Fibroblast of peridontal ligament (primary cell): ENCODE results near the gene IGF2BP2.
"Not testable (repeated sequence)": the region's sequence is repeated elsewhere in the genome, so short reads cannot be mapped to it uniquely, and the experiment has no call there.

Experiments used
- DNase-seq: peaks from one replicate; pipeline ENCODE4 v3.0.0-alpha.2; 2010; ENCODE audit errors: extremely low read depth

Gene IGF2BP2

DNA sequence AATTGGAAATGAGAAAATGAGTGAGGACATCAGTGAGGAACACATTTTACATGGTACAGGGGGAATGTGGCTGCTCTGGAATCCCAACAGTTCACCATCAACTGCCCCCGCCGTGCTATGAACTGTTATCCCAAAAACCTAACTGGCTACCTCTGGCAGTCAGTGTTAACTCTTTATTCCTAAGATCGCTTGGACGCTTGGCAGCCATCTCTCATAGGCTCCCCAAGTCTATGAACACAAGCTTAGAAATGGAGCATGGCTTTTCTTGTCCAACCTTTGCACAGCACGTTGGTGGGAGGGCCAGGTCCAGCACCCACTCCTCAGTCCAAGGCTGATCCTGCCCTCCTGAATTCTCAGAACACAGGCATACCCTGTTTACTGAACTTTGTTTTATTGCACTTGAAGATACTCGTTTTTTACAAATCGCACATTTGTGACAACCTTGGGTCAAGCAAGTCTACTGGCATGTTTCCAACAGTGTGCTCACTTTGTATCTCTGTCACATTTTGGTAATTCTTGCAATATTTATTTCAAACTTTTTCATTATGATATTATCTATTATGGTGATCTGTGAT is 185.1 kb downstream of the IGF2BP2 start:
- no peak for DNase-seq

DNA sequence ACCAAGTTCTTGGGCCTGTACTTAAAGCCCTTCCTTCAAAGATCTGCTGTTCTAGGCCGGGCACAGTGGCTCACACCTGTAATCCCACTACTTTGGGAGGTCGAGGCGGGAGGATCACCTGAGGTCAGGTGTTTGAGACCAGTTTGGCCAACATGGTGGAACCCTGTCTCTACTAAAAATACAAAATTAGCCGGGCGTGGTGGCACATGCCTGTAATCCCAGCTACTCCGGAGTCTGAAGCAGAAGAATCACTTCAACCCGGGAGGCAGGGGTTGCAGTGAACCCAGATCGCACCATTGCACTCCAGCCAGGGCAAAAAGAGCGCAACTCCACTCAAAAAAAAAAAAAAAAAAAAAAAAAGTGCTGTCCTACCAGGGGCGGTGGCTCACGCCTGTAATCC is 186.2 kb downstream of the IGF2BP2 start:
- not testable (repeated sequence) for DNase-seq

DNA sequence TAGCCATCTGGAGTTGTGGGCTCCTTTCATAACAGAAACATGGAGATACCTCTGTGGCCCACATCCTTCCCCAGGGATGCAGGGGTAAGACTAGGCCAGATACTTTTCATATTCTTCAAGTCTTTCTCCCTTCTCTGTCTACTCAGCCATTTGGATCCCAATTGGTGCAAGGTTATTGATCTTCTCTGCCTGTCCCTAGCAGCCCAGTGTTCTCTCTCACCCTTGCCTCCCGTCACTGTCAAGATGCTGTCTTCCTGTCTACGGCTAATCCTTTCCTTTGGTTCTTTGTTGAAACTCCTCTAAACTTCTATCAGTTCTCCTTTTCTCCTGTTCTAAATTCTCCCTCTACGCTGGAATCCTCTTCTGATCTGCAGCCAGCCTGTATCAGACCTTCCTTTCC is 187.5 kb downstream of the IGF2BP2 start:
- peak; percentile 30 for DNase-seq

DNA sequence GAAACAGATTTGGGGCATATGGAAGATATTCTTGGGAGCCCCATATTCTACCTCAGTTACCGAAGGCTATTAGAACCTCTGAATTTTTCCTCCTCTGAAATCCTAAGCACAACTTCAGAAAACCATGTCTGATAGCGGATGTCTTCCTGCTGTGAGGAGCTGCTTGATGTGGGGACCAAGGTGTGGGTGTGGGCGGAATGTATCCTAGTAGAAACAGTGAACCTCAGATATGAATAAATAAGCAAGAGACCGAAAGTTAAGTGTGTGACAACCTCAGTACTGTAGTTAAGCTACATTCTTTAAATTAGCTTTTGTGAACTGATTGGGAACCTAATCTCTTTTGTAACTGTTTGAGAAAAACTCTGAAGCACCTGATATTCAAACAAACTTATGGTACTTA is 191.8 kb downstream of the IGF2BP2 start:
- DNase-seq: no peak

DNA sequence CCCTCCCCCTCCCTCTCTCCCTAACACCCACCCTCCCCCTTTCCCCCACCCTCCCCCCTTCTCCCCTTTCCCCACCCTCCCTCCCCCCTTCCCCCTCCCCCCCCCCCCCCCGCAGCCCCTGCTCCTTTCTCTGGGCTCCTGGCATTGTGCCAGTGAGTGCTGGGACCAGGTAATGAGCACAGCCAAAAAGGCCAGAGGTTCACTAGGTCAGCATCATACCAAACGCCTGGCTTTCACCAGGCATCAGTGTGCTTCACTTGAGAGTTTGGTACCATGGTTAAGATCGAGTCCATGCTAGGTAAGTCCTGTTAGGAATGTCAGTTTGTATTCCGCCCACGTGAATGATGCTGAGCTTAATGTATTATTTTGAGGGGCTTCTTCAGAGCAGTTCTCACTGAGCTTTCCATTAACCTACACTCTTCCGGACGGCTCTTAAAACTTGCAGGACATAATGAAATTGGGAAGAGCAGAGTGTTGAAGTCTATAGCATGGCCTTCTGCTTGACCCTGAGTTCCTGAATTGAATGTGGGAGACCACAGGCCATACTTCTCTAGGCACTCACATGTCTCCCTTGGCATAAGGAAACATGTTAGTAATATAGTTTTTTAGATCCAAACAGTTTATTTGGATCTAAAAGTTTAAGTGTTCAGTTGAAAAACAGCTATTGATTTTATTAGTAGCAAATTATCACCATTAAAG is 193.2 kb downstream of the IGF2BP2 start:
- DNase-seq: no peak

DNA sequence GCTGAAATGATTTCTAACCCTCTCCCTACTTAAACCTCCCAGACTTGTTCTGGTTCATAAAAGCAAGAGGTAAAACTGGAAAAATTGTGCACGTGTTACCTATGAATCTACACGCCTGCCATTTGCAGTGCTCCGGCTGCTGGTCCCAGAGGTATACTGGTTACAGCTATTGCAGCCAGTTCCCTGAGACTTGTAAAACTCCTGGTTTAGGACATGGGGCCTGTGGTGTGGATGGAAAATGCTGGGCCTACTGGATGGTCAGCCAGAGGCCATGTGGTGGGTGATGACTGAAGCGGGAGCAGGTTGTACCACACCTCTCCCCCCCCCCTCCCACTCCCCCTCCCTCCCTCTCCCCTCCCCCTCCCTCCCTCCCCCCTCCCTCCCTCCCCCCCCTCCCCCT is 193.7 kb downstream of the IGF2BP2 start:
- peak; percentile 22 for DNase-seq

DNA sequence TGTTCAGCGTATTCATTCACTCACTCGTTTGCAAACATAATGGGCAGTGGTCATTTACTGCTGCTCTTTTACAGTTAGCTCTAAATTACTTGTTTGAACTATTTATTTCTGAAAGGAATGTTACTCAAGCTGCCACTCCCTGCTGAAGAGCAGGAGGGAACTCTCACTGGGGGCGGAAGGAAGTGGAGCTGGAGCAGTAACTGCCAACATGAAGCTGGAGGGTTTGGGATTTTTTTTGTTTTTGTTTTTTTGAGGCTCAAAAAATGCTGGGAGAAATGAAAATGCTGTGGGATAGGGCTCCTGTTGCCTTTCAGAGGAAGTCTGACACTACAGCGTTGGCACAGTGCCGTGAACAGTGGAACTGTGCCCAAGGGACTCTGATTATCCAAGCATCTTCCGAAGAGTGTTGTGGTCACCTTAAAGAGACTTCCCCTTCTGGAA is 194.6 kb downstream of the IGF2BP2 start:
- peak; percentile 48 for DNase-seq

DNA sequence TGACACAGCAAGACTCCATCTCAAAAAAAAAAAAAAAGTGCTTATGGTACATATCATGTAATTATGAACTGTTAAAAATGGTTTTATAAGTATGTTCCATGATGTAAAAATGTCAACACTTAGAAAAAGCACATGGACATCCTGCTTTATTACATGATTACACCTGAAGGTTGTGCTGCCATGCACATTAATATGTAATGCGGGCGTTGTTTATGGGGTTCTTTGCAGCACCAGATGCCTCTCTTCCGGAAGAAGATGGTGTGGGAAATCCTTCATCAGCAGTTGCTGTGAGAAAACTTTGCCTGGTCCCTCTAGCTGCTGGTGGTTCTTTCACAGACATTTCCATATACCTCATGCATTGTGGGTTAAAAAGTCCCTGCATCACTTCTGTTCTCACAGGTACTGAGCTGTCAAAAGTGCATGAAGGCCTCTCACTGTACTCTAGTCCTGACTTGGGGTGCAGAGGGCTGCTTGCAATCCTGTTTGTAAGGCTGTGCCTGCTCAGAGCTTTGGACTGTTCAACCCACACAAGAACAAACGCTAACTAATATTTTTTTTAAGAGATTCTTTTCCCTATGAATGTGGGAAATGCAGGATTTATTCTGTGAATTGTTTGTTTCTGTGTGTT is 195.2 kb downstream of the IGF2BP2 start:
- DNase-seq: no peak

DNA sequence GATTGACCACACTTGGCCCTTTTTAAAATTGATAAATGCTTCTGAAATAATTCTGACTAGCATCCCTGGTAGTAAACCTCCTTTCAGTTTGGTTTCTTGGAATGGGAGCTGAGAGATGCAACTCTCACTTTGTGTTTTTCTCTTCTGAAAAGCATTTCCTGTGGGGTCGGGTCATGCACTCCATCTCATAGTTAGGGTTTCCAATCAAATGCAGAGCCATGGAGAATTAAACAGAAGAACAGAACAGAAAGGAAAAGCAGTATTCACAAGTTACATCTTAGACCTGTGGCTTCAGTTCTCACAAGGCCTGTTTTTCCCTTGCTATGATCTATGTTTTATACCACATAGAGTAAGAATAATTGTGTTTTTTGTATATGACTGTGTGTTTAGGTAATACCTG is 199.1 kb downstream of the IGF2BP2 start:
- no peak for DNase-seq

DNA sequence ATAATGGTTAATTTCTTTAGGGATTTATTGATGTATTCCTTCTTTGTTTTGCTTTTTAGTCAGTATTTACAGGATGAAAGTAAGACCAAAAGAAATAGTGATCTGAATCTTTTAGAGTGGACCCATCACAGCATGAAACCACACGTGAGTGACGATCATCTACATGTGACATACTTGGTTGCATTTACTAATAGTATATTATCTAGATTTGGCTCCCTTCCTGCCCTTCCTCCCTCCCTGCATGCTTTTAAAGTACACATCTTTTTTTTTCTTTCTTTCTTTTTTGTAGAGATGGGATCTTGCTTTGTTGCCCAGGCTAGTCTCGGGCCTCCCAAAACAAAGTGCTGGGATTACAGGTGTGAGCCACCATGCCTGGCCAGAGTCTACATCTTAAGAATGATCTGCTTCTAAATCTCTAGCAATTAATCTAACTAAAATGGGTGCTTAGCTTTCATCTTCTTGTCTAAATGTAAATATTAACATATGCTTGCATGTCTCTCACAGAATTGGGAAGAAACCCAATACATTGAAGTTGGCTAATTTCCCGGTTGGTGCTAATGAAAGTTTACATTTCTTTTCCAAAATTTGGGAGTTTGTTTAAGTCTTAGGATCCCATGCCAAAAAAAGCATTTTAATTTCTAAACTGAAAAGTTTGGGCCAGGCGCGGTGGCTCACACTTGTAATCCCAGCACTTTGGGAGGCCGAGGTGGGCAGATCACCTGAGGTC is 200.7 kb downstream of the IGF2BP2 start:
- peak; percentile 20 for DNase-seq

DNA sequence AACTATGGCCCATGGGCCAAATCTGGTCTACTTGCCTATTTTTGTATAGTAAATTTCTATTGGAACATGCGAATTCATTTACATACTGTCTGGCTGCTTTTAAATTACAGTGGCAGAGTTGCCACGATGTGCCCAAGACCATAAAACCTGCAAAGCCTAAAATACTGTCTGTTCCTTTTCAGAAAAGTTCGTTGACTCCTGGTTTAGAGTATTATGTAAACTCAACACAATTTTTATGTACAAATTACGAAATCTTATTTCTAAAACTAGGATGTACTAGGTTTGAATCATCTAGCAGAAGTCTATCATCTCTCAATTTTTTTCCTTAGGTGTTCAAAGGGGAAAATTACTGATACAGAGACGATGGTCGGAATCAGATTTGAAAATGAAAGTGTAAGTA is 211.8 kb downstream of the IGF2BP2 start:
- no peak for DNase-seq

DNA sequence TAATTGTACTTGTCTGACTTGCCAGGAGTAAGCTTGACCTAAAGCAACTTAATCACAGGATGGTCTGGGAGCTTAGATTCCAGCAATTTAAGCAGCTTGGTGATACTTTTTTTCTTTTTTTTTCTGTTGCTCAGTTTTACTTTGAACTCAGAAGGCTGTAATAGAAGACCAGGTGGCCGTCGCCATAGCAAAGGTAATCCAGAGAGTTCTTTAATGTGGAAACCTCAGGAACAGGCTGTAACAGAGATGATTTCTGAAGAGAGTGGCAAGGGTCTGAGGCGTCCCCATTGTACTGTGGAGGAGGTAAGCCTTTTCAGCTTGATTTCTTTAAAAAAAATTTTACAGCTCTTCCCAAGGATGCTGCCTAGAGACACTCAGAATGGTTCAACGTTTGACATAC is 218.6 kb downstream of the IGF2BP2 start:
- no peak for DNase-seq

DNA sequence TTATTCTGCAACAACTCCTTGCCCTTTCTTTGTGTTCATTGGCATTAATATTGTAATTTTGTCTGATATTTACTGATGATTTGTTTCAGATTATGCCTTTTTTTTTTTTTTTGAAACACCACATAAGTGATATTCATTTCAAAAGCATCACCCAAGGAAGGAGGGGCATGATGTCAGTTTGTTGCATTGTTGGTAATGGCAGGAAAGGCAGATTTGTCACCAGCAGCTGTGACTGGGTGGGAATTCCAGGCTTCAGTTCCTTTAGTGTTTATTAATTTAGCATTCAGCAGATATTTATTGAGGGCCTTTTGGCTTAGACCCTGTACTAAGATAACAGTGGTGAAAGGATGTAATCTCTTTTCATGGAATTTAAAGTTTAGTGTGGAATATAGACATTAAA is 219.3 kb downstream of the IGF2BP2 start:
- no peak for DNase-seq

DNA sequence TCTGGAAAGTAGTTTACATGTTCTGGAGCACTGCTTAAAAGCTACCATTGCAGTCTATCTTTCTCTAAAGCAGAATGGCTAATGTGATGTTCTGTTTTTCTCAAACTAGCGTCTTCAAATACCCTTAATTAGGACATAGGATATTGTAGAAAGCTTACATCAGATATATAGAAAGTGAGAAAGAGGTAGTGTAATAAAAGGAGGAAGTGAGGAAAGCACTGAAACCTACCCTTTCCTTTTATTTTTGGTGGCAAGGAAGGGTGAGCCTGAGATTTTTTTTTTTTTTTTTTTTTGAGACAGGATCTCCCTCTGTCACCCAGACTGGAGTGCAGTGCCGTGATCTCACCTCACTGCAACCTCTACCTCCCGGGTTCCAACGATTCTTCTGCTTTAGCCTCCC is 229.3 kb downstream of the IGF2BP2 start:
- DNase-seq: no peak

DNA sequence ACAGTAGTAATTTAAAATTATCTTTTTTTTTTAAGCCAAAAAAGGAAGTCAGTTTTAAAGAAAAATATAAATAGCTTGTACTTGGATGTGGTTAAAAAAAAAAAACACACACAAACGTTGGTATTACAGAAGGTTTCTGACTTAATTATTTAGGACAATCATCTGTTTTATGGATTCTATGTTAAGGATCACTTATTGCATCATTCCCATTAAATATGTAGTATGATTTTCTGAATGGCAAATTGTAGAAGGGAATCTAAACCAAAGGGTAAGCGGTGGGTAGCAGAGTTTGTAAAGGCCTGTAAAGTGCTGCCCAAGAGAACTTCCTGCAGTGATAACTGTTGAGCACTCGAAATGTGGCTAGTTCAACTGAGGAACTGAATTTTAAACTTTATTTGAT is 230.8 kb downstream of the IGF2BP2 start:
- DNase-seq: no peak
